ENCODE measurements around the gene MARK2.
"Not testable (repeated sequence)": the region's sequence is repeated elsewhere in the genome, so short reads cannot be mapped to it uniquely, and the experiment has no call there.

The MARK2 gene

GRCh38 chr11:63838678-63839507, at the start of gene MARK2:
MARK2 (plus strand) TSS chr11:63839110; CDS start chr11:63839507, 397 bp downstream.
- DNase-seq: peak; percentile 99

GRCh38 chr11:63791495-63792167, 47.3 kb upstream of the MARK2 start:
- no peak for DNase-seq

DNA sequence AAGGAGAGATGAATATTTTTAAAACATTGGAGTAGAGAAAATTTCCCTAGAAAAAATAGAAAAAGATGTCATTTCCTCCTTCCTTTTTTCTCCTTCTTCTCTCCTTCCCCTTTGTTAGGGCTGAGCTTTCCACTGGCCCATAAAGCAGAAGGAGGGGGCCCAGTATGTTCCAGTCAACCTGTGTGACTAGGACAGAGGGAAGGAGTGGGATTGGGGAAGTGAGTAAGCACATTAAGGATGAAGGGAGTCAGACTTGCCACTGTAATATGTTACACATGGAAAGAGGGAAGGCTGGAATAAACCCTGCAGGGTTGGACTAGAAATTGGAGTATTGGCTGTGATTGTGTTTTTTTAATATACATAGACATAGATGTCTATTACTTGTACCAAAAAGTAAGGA, 45.7 kb upstream of the MARK2 start:
- no peak for DNase-seq

GRCh38 chr11:63795066-63795465, 43.8 kb upstream of the MARK2 start:
- no peak for DNase-seq

GRCh38 chr11:63800921-63801320, 38.0 kb upstream of the MARK2 start:
- DNase-seq: no peak

GRCh38 chr11:63802637-63803414, 36.1 kb upstream of the MARK2 start:
- DNase-seq: no peak

DNA sequence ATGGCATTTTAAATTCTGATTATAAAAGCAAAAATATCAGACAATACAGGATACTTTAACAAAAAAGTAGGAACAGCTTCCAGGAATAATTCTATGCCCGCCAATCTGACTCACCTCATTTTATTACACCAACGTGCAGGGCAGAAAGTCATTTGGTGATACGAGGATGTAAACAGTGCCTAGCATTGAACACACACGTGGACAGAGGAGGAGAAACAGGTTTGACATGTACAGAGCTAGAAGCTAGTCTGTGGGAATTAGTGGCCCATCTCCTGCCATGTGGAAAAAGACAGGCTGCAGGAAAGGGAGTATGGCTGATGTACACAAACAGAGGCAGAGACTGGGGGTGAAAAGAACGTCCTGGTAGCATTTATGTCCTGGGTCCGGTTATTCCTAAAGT, 34.7 kb upstream of the MARK2 start:
- DNase-seq: no peak

GRCh38 chr11:63805844-63806415, 33.0 kb upstream of the MARK2 start:
- no peak for DNase-seq

DNA sequence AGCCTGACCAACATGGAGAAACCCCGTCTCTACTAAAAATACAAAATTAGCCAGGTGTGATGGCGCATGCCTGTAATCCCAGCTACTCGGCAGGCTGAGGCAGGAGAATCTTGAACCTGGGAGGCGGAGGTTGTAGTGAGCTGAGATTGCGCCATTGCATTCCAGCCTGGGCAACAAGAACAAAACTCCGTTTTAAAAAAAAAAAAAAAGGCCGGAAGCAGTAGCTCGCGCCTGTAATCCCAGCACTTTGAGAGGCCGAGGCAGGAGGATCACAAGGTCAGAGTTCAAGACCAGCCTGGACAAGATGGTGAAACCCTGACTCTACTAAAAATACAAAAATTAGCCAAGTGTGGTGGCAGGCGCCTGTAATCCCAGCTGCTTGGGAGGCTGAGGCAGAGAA, 28.5 kb upstream of the MARK2 start:
- DNase-seq: not testable (repeated sequence)

DNA sequence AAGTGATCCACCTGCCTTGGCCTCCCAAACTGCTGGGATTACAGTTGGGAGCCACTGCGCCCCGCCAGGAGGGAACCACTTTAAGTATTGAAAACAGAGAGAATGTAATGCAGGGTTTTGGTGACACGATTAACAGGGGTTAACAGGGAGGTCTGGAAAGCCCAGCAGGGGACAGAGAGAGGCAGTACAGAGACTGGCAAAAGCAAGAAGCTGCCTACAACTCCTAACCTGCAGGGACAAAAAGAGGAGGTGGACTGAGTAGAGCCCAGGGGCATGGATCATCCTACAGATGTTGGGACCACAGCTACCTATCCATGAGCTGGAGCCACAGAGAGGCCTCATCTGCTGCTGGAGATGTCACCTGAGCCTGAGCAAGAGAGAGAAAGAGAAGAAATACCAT, 27.4 kb upstream of the MARK2 start:
- no peak for DNase-seq

DNA sequence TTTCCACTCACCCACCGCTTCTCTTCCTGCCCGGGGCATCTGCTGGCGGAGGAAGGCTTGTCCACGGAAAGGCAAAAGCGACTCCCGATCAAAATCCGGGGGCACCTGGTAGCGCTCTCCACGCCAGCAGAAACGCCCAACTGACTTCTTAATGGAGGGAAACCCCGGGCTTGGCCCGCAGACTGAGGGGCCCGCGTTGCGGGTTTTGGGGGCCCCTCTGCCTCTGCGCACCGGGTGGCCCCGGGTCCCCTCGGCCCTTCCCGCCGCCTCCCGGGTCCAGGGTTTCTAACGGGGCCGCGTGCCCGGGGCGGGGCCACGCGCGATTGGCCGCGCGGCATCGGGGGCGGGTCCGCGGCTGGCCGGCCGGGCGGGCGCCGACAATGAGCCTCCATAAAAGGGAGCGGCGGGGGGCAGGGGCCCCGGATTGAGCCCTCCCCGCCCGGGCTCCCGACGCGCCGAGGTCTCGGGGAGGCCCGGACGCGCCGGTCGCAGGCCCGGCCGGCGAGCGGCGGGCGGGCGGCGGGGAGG, 25.8 kb upstream of the MARK2 start, which contains the start of gene SPINDOC:
Gene SPINDOC, plus strand, starts transcription at position 422 of the 528 bp plus-strand sequence. CDS start 231 bp downstream, outside the sequence.
- peak; percentile 84 for DNase-seq

DNA sequence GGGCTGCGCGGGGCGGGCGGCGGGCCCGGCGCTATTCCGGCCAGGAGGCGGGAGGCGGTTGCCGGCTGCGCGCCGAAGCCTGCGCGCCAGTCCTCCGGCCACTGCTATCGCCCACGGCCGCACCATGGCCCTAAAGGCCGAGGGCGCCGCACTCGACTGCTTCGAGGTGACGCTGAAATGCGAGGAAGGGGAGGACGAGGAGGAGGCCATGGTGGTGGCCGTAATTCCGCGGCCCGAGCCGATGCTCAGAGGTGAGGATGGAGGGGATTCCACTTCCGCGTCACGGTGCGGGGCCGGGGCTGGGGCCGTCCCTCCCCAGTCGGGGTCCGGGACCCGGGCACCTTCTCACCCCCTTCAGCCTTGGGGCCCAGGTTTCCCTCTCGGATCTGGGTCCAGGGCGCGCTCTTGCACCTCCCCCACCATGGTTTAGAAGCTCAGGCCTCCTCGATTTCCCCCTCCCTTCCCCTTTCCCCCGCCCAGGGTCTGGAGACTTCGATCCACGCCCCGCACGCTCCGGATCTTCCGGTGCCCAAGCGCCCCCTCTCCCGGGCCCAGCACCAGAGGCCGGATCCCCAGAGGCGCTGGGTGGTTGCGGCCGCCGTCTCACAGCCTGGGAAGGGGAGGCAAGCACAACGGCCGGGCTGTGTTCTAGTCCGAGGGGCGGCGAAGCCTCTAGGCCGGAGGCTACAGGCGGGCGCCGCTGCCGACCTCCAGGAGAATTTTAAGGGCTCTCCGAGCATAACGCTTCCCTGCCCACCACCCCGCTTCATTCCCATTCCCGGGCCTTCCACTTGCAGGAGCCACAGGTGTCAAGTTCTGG, 25.1 kb upstream of the MARK2 start:
- DNase-seq: peak; percentile 56

DNA sequence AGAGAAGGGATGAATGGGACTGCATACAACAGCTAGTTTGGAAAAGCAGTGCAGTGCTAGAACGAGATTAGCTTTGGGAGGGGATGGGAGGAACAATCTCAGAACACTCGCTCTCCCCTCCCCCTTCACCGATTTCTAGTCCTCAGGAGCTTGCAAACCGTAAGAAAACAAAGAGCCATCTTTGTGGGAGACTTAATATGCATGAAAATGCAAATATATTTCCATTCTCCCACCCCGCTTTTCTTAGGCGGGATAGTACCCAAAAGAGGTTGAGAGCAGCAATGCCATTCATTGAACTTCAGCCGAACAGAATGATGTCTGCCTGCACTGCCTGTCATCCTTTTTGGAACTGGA, 24.6 kb upstream of the MARK2 start:
- peak; percentile 27 for DNase-seq

DNA sequence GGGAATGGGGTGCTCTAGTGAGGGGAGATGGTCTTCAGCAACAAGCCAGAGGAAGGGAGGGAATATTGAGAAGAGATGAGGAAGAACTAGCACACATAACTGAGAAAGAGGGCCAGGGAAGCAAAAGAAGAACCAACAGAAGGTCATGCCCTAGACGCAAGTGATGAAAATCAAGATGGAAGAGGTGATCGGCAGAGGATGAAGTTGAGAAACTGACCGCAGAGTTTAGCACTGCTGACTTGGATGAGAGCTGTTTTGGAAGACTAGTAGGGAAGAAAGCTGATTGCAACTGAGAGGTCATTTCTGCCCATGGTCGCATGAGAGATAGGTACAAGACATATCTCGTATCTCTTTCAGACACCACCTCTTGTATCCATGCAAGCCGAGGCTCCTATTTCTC, 22.7 kb upstream of the MARK2 start:
- no peak for DNase-seq

GRCh38 chr11:63816732-63817131, 22.2 kb upstream of the MARK2 start:
- DNase-seq: no peak

DNA sequence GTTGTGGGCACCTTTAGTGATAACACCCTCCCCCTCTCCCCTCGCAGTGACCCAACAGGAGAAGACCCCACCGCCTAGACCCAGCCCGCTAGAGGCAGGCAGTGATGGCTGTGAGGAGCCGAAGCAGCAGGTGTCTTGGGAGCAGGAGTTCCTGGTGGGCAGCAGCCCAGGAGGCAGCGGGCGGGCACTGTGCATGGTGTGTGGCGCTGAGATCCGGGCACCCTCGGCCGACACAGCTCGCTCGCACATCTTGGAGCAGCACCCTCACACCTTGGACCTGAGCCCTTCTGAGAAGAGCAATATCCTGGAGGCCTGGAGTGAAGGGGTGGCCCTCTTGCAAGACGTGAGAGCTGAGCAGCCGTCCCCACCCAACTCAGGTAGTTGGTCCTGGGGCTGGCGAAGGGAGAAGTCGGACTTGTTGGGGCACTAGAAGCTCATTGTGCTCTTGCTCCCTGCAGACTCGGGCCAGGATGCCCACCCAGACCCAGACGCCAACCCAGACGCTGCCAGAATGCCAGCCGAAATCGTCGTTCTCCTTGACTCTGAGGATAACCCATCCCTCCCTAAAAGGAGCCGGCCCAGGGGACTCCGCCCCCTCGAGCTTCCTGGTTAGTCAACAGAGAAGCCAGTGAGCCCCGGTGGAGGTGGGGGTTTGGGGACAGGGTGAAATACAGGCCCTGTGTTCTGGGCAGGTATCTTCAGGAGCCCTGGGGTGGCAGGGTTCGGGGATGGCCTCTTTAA, 21.0 kb upstream of the MARK2 start:
- DNase-seq: no peak

- DNase-seq: no peak
These were observed 20.3 kb upstream of the MARK2 start for GRCh38 chr11:63818609-63819008.

GRCh38 chr11:63821411-63821810, 17.5 kb upstream of the MARK2 start:
- no peak for DNase-seq

DNA sequence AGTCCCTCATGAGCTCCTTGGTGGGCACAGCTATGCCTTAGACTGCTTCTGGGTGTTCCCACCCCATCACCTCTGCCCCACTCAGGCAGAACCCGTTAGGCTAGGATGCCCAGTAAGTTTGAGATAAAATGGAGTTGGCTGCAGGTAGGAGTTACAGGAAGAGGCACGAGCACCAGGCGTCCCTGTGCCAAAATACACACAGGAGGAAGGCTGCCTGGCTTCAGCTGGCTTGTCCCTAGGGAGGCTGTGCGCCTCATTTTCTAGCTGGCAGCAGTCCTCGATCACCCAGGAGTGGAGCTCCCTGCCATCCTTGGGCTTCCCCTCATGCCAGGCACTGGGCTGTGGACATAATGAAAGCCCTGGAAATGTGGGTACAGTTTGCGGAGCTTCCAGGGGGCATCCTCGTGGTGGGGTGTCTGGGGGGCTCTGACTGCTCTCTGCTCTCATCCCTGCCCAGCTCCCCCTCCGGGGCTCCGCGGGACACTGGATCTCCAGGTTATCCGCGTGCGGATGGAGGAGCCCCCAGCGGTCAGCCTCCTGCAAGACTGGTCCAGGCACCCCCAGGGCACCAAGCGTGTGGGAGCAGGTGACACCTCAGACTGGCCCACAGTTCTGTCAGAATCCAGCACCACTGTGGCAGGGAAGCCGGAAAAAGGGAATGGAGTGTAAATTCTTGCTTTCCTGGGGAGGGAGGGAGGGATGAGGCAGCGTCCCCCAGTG, 12.3 kb upstream of the MARK2 start:
- no peak for DNase-seq

DNA sequence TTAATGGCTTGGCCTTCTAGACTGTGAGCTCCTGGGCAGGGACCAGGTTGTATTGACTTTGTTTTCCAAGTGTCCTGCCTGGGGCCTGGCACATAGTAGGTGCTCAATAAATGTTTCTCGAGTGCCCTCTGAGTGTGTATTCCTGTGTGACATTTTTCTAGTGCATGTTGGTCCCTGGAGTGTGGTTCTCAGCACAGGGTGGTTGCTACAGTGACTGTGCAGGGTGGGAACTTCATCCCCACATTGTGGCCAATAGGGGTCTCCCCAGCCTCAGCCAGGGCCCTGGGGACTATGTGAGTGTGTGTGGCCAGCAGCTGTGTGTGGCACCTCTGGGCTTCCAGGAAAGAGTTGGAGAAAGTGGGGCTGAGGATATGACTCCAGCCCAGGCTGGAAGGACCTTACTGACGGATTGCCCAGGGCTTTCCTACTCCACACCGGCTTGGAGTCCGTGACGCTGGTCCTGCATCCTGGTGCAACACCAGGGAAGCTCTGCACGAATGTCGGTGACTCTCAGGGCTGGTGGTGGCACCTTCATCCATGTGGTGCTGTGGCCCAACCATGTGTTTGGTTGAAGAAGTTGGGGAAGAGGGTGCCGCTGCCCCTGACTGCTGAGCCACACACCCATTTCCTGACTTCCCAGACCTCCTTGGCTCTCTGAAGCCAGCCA, 9.0 kb upstream of the MARK2 start:
- peak; percentile 16 for DNase-seq
